SK-N-SH treated with all-trans-retinoic acid at 6 μM for 48 hours (cell line): ENCODE measurements around the gene WDR59.

Source experiments
- ATAC-seq: fragments of 200-7000 bp; cut with Tn5 transposase; 3 replicates; pipeline ENCODE4 v1.9.1; 2020; ENCODE audit warnings: mild to moderate bottlenecking, moderate library complexity
- ARNTL ChIP-seq: fragments of 450-650 bp; formaldehyde crosslinking; IDR thresholded peaks from 2 replicates; pipeline ENCODE4 v1.5.0; 2020; ENCODE audit warnings: low read depth, mild to moderate bottlenecking, moderate library complexity, borderline replicate concordance
- BACH2 ChIP-seq: fragments of 250-450 bp; sonication (Bioruptor Pico); IDR thresholded peaks from 2 replicates; pipeline ENCODE4 v1.9.0; 2021; ENCODE audit warnings: mild to moderate bottlenecking, borderline replicate concordance
- CSDC2 ChIP-seq: fragments of 250-450 bp; sonication (Bioruptor Pico); IDR thresholded peaks from 2 replicates; pipeline ENCODE4 v1.5.0; 2020; ENCODE audit warnings: mild to moderate bottlenecking, moderate library complexity
- GLIS3 ChIP-seq: fragments of 250-450 bp; sonication (Bioruptor Pico); IDR thresholded peaks from 2 replicates; pipeline ENCODE4 v1.5.0; 2020; ENCODE audit warnings: mild to moderate bottlenecking, moderate library complexity
- ISL1 ChIP-seq: fragments of 250-450 bp; sonication (Bioruptor Pico); IDR thresholded peaks from 2 replicates; pipeline ENCODE4 v2.1.2; 2022; ENCODE audit warnings: mild to moderate bottlenecking, moderate library complexity
- OSR1 ChIP-seq: fragments of 250-450 bp; sonication (Bioruptor Pico); IDR thresholded peaks from 2 replicates; pipeline ENCODE4 v1.8.0; 2022; ENCODE audit warnings: moderate library complexity, mild to moderate bottlenecking, inconsistent platforms
- PPARA ChIP-seq: fragments of 250-450 bp; sonication (Bioruptor Pico); IDR thresholded peaks from 2 replicates; pipeline ENCODE4 v1.5.0; 2020; ENCODE audit warnings: mild to moderate bottlenecking, borderline replicate concordance
- RARB ChIP-seq: fragments of 250-450 bp; sonication (Bioruptor Pico); IDR thresholded peaks from 2 replicates; pipeline ENCODE4 v1.8.0; 2021; ENCODE audit warnings: mild to moderate bottlenecking, moderate library complexity
- SNAI2 ChIP-seq: fragments of 250-450 bp; sonication (Bioruptor Pico); IDR thresholded peaks from 2 replicates; pipeline ENCODE4 v1.5.0; 2020; ENCODE audit warnings: mild to moderate bottlenecking, moderate library complexity
- TCF4 ChIP-seq: fragments of 250-450 bp; sonication (Bioruptor Pico); IDR thresholded peaks from 2 replicates; pipeline ENCODE4 v1.8.0; 2021; ENCODE audit warnings: mild to moderate bottlenecking, moderate library complexity, borderline replicate concordance
- TOX ChIP-seq: fragments of 250-450 bp; sonication (Bioruptor Pico); IDR thresholded peaks from 2 replicates; pipeline ENCODE4 v1.8.0; 2021; ENCODE audit warnings: mild to moderate bottlenecking, moderate library complexity, borderline replicate concordance
- ZC3H10 ChIP-seq: fragments of 250-450 bp; sonication (Bioruptor Pico); IDR thresholded peaks from 2 replicates; pipeline ENCODE4 v1.5.1; 2021; ENCODE audit warnings: mild to moderate bottlenecking, moderate library complexity
- ZFP3 ChIP-seq: fragments of 250-450 bp; sonication (Bioruptor Pico); IDR thresholded peaks from 2 replicates; pipeline ENCODE4 v1.5.0; 2020; ENCODE audit warnings: mild to moderate bottlenecking, moderate library complexity
- ZFP30 ChIP-seq: fragments of 450-650 bp; formaldehyde crosslinking; IDR thresholded peaks from 2 replicates; pipeline ENCODE4 v1.5.0; 2022; ENCODE audit warnings: mild to moderate bottlenecking, moderate library complexity
- ZNF565 ChIP-seq: fragments of 450-650 bp; formaldehyde crosslinking; conservative IDR thresholded peaks from 2 replicates; pipeline ENCODE4 v1.5.0; 2020; ENCODE audit warnings: low read depth, mild to moderate bottlenecking, moderate library complexity
- ZNF70 ChIP-seq: fragments of 450-650 bp; formaldehyde crosslinking; IDR thresholded peaks from 2 replicates; pipeline ENCODE4 v1.5.0; 2020; ENCODE audit warnings: mild to moderate bottlenecking, moderate library complexity
- ZNF8 ChIP-seq: fragments of 450-650 bp; formaldehyde crosslinking; IDR thresholded peaks from 2 replicates; pipeline ENCODE4 v1.5.0; 2020; ENCODE audit warnings: mild to moderate bottlenecking, moderate library complexity
- TF ChIP-seq, protein P1 (sequence below): fragments of 250-450 bp; sonication (Bioruptor Pico); IDR thresholded peaks from 2 replicates; pipeline ENCODE4 v1.5.1; 2021; ENCODE audit warnings: mild to moderate bottlenecking, moderate library complexity
- TF ChIP-seq, protein P2 (sequence below): fragments of 250-450 bp; sonication (Bioruptor Pico); IDR thresholded peaks from 2 replicates; pipeline ENCODE4 v1.8.0; 2021; ENCODE audit warnings: low read depth, mild to moderate bottlenecking, moderate library complexity, borderline replicate concordance
- TF ChIP-seq, protein P3 (sequence below): fragments of 250-450 bp; sonication (Bioruptor Pico); IDR thresholded peaks from 2 replicates; pipeline ENCODE4 v1.8.0; 2020; ENCODE audit warnings: mild to moderate bottlenecking, moderate library complexity, borderline replicate concordance
- TF ChIP-seq, protein P4 (sequence below): fragments of 250-450 bp; sonication (Bioruptor Pico); IDR thresholded peaks from 2 replicates; pipeline ENCODE4 v1.5.1; 2020; ENCODE audit warnings: low read depth, mild to moderate bottlenecking, moderate library complexity

WDR59 gene

DNA sequence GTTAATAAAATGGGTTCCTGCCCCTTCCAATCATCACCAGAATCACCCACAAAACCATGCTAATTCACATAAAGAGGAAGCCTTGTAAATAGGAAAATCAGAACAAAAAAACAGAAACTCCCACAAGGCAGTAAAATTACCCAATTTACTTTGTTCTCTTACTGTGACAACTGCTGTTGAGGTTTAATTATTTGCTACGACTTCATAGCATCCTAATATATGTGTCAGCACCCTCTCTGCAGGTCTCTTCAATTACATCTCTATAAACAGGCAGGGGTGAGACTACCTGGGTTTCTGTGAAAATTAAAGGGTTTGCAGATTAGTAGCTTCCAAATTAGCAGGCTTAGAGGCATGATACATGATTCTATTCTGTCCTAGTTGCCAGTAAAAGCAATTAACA is 2.7 kb downstream of the WDR59 start:
- TF ChIP-seq ZNF70 (CRISPR knock-in tag) (no peak), CSDC2 (CRISPR knock-in tag) (no peak), PPARA (CRISPR knock-in tag) (no peak), SNAI2 (no peak), ZNF8 (no peak), TOX (CRISPR knock-in tag) (no peak), ZFP3 (no peak), TCF4 (CRISPR knock-in tag) (no peak), ZNF565 (CRISPR knock-in tag) (no peak), GLIS3 (CRISPR knock-in tag) (no peak), ARNTL (CRISPR knock-in tag) (no peak), ZFP30 (CRISPR knock-in tag) (no peak)
- TF ChIP-seq, protein P1, sequence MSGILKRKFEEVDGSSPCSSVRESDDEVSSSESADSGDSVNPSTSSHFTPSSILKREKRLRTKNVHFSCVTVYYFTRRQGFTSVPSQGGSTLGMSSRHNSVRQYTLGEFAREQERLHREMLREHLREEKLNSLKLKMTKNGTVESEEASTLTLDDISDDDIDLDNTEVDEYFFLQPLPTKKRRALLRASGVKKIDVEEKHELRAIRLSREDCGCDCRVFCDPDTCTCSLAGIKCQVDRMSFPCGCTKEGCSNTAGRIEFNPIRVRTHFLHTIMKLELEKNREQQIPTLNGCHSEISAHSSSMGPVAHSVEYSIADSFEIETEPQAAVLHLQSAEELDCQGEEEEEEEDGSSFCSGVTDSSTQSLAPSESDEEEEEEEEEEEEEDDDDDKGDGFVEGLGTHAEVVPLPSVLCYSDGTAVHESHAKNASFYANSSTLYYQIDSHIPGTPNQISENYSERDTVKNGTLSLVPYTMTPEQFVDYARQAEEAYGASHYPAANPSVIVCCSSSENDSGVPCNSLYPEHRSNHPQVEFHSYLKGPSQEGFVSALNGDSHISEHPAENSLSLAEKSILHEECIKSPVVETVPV (CRISPR knock-in tag), result no peak
- TF ChIP-seq, protein P2, sequence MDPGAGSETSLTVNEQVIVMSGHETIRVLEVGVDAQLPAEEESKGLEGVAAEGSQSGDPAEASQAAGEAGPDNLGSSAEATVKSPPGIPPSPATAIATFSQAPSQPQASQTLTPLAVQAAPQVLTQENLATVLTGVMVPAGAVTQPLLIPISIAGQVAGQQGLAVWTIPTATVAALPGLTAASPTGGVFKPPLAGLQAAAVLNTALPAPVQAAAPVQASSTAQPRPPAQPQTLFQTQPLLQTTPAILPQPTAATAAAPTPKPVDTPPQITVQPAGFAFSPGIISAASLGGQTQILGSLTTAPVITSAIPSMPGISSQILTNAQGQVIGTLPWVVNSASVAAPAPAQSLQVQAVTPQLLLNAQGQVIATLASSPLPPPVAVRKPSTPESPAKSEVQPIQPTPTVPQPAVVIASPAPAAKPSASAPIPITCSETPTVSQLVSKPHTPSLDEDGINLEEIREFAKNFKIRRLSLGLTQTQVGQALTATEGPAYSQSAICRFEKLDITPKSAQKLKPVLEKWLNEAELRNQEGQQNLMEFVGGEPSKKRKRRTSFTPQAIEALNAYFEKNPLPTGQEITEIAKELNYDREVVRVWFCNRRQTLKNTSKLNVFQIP (CRISPR knock-in tag), result no peak
- TF ChIP-seq, protein P3, sequence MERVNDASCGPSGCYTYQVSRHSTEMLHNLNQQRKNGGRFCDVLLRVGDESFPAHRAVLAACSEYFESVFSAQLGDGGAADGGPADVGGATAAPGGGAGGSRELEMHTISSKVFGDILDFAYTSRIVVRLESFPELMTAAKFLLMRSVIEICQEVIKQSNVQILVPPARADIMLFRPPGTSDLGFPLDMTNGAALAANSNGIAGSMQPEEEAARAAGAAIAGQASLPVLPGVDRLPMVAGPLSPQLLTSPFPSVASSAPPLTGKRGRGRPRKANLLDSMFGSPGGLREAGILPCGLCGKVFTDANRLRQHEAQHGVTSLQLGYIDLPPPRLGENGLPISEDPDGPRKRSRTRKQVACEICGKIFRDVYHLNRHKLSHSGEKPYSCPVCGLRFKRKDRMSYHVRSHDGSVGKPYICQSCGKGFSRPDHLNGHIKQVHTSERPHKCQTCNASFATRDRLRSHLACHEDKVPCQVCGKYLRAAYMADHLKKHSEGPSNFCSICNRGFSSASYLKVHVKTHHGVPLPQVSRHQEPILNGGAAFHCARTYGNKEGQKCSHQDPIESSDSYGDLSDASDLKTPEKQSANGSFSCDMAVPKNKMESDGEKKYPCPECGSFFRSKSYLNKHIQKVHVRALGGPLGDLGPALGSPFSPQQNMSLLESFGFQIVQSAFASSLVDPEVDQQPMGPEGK (CRISPR knock-in tag), result no peak
- no peak for ATAC-seq

DNA sequence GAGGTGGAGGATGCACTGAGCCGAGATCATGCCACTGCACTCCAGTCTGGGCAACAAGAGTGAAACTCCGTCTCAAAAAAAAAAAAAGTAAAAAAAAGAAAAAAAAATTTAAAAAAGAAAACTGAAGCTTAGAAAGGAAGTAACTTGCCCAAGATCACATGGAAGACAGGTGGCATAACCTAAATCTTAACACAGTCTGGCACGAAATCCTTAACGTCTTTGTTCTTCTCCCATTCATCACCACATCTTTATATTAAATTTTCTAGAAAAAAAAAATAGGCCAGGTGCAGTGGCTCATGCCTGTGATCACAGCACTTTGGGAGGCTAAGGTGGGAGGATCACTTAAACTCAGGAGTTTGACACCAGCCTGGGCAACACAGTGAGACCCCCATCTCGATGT is 9.3 kb downstream of the WDR59 start:
- TF ChIP-seq, protein P1 (CRISPR knock-in tag), result no peak
- TF ChIP-seq, protein P4, sequence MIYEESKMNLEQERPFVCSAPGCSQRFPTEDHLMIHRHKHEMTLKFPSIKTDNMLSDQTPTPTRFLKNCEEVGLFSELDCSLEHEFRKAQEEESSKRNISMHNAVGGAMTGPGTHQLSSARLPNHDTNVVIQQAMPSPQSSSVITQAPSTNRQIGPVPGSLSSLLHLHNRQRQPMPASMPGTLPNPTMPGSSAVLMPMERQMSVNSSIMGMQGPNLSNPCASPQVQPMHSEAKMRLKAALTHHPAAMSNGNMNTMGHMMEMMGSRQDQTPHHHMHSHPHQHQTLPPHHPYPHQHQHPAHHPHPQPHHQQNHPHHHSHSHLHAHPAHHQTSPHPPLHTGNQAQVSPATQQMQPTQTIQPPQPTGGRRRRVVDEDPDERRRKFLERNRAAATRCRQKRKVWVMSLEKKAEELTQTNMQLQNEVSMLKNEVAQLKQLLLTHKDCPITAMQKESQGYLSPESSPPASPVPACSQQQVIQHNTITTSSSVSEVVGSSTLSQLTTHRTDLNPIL (CRISPR knock-in tag), result no peak
- TF ChIP-seq ZFP30 (CRISPR knock-in tag) (no peak), PPARA (CRISPR knock-in tag) (no peak), ZNF70 (CRISPR knock-in tag) (no peak), RARB (no peak), ZNF8 (no peak), BACH2 (CRISPR knock-in tag) (no peak), ZFP3 (no peak), ZNF565 (CRISPR knock-in tag) (no peak), ARNTL (CRISPR knock-in tag) (no peak), GLIS3 (CRISPR knock-in tag) (no peak), ZC3H10 (CRISPR knock-in tag) (no peak), ISL1 (CRISPR knock-in tag) (no peak), SNAI2 (no peak), OSR1 (CRISPR knock-in tag) (no peak), TCF4 (CRISPR knock-in tag) (no peak)
- TF ChIP-seq, protein P3 (CRISPR knock-in tag), result no peak
- no peak for ATAC-seq
